Stimulated activated CD8-positive, alpha-beta memory T cell treated with anti-CD3 and anti-CD28 coated beads, Interleukin-7, amount 100 ng/mL, for 48 hours (primary cell): ENCODE measurements around the gene OVCA2.
"Not testable (repeated sequence)": the region's sequence is repeated elsewhere in the genome, so short reads cannot be mapped to it uniquely, and the experiment has no call there.

Experiments
- DNase-seq, 2 donors: peaks; one replicate each; pipeline ENCODE4 v3.0.0-alpha.2; 2020; ENCODE audit warnings: low read depth in 1 of 2; ENCODE audit errors: extremely low read depth in 1 of 2

The OVCA2 gene

GRCh38 chr17:2013220-2013993, 28.4 kb upstream of the OVCA2 start:
- DNase-seq, result not testable (repeated sequence)

- no peak for DNase-seq
Measured at GRCh38 chr17:2013994-2014317, 27.9 kb upstream of the OVCA2 start.

GRCh38 chr17:2015314-2015713, 26.5 kb upstream of the OVCA2 start:
- DNase-seq, result no peak

- DNase-seq, result no peak
Measured at GRCh38 chr17:2016494-2016893, 25.3 kb upstream of the OVCA2 start.

- no peak for DNase-seq
Measured at GRCh38 chr17:2017274-2017941, 24.4 kb upstream of the OVCA2 start.

GRCh38 chr17:2018716-2019510, 22.9 kb upstream of the OVCA2 start:
- no peak for DNase-seq

GRCh38 chr17:2019723-2020122, 22.1 kb upstream of the OVCA2 start:
- no peak for DNase-seq

GRCh38 chr17:2020721-2021120, 21.1 kb upstream of the OVCA2 start:
- DNase-seq, result no peak

- no peak for DNase-seq
Measured at GRCh38 chr17:2022647-2023240, 19.1 kb upstream of the OVCA2 start.

GRCh38 chr17:2023256-2023655, 18.6 kb upstream of the OVCA2 start:
- DNase-seq, result no peak

- DNase-seq, result no peak
Measured at GRCh38 chr17:2023692-2024571, 17.9 kb upstream of the OVCA2 start.

GRCh38 chr17:2024572-2025219, 17.1 kb upstream of the OVCA2 start:
- no peak for DNase-seq

- peak in 1 of 2 donors; percentile 38 for DNase-seq
Measured at GRCh38 chr17:2025220-2025621, 16.6 kb upstream of the OVCA2 start, which contains the start of gene RTN4RL1. RTN4RL1 (minus strand) TSS chr17:2025334; CDS start chr17:2024865, 469 bp downstream.

- DNase-seq, result no peak
Measured at GRCh38 chr17:2025622-2026309, 16.1 kb upstream of the OVCA2 start.

GRCh38 chr17:2027528-2028233, 14.1 kb upstream of the OVCA2 start:
- DNase-seq, result no peak

- no peak for DNase-seq
Measured at GRCh38 chr17:2028234-2028614, 13.6 kb upstream of the OVCA2 start.

GRCh38 chr17:2028737-2029136, 13.1 kb upstream of the OVCA2 start:
- no peak for DNase-seq

- peak; percentile 65 to 81 for DNase-seq
Measured at GRCh38 chr17:2029911-2030778, 11.7 kb upstream of the OVCA2 start, which contains the start of gene DPH1. DPH1 (plus strand) TSS chr17:2030153; CDS start chr17:2030170, 17 bp downstream.
